GM23248 (cell line): Measurements from ENCODE around the gene SFR1. TPM values are rescaled to one million over a fixed set of nuclear protein-coding genes. Genes with fewer than 3 reads are reported as not detected.

ENCODE experiments used
- DNase-seq: peaks from one replicate; pipeline ENCODE4 v3.0.0-alpha.2; 2015
- H2AFZ ChIP-seq: fragments of 200-600 bp; sonication (generic); 2 replicates; pipeline ENCODE4 v1.6.1; 2016; ENCODE audit warnings: antibody characterized with exemption
- H3F3A ChIP-seq: fragments of 200-600 bp; sonication (generic); 2 replicates; pipeline ENCODE4 v1.6.1; 2016; ENCODE audit warnings: mild to moderate bottlenecking, antibody characterized with exemption, mixed run types; ENCODE audit not compliant: insufficient read depth
- H3K27ac ChIP-seq: fragments of 200-600 bp; sonication (generic); 2 replicates; pipeline ENCODE4 v1.5.1; 2016; ENCODE audit warnings: mild to moderate bottlenecking
- H3K27me3 ChIP-seq: fragments of 200-600 bp; sonication (generic); replicated peaks from 2 replicates; pipeline ENCODE4 v1.6.1; 2016; ENCODE audit warnings: mild to moderate bottlenecking; ENCODE audit not compliant: insufficient read depth
- H3K36me3 ChIP-seq: fragments of 200-600 bp; sonication (generic); 2 replicates; pipeline ENCODE4 v1.6.1; 2016; ENCODE audit warnings: low read depth, mild to moderate bottlenecking
- H3K4me1 ChIP-seq: fragments of 200-600 bp; sonication (generic); 2 replicates; pipeline ENCODE4 v1.6.1; 2016; ENCODE audit warnings: mild to moderate bottlenecking; ENCODE audit not compliant: insufficient read depth
- H3K4me2 ChIP-seq: fragments of 200-600 bp; sonication (generic); one replicate; pipeline ENCODE4 v1.6.1; 2016; ENCODE audit warnings: mild to moderate bottlenecking; ENCODE audit not compliant: unreplicated experiment
- H3K4me3 ChIP-seq: fragments of 200-600 bp; sonication (generic); 2 replicates; pipeline ENCODE4 v1.5.1; 2016; ENCODE audit warnings: mild to moderate bottlenecking
- H3K79me2 ChIP-seq: fragments of 200-600 bp; sonication (generic); 2 replicates; pipeline ENCODE4 v1.6.1; 2016; ENCODE audit warnings: mild to moderate bottlenecking; ENCODE audit not compliant: insufficient read depth
- H3K9ac ChIP-seq: fragments of 200-600 bp; sonication (generic); 2 replicates; pipeline ENCODE4 v1.6.1; 2016; ENCODE audit warnings: mild to moderate bottlenecking
- H3K9me2 ChIP-seq: fragments of 200-600 bp; sonication (generic); 2 replicates; pipeline ENCODE4 v1.6.1; 2016; ENCODE audit warnings: mixed run types, mild to moderate bottlenecking, moderate library complexity; ENCODE audit not compliant: insufficient read depth
- H3K9me3 ChIP-seq: fragments of 200-600 bp; sonication (generic); one replicate; pipeline ENCODE4 v1.6.1; 2017; ENCODE audit warnings: low read depth
- H4K20me1 ChIP-seq: fragments of 200-600 bp; sonication (generic); 2 replicates; pipeline ENCODE4 v1.6.0; 2016; ENCODE audit not compliant: insufficient read depth
- EZH2 ChIP-seq: fragments of 200-600 bp; sonication (generic); IDR thresholded peaks from 2 replicates; pipeline ENCODE4 v1.6.1; 2018; ENCODE audit warnings: antibody characterized with exemption, mild to moderate bottlenecking; ENCODE audit not compliant: insufficient read depth, poor library complexity, severe bottlenecking
- EZH2phosphoT487 ChIP-seq: fragments of 200-600 bp; sonication (generic); IDR thresholded peaks from 2 replicates; pipeline ENCODE4 v1.6.1; 2018; ENCODE audit warnings: antibody characterized with exemption, moderate library complexity, mild to moderate bottlenecking, low read depth; ENCODE audit not compliant: insufficient read depth
- WGBS, 2 experiments: methylation state at CpG; one replicate each; pipeline ENCODE4 v1.1.6; 2015 to 2017; ENCODE audit warnings: low lambda C conversion rate in 2 of 2, low coverage in 1 of 2; ENCODE audit errors: missing lambda C conversion rate in 2 of 2; 5-methylcytosine and 5-hydroxymethylcytosine counted together
- in situ Hi-C: fragments of 300-500 bp; cut with MboI; formaldehyde crosslinking; loops from 2 replicates; pipeline ENCODE4 v1.15.0; 2020
- polyA plus RNA-seq: library from polyadenylated mRNA; unstranded; fragments of >200 nt; fragmentation: Nextera tagmentation; extraction: Ambion mirVana; gene quantifications from 2 replicates; pipeline ENCODE4 v1.2.1, GENCODE V29; 2016
- total RNA-seq: library from RNA; depleted of rRNA; stranded (reverse); fragments of >200 nt; shearing (Covaris generic); gene quantifications from 2 replicates; pipeline ENCODE4 v1.2.3, GENCODE V29; 2014

The SFR1 gene
- total and polyA plus RNA-seq, 2 experiments from 2014 or later: 4.4 to 9.1 TPM

- no peak for DNase-seq
- Histone ChIP-seq H3K27me3 (no peaks in the 10 kb centered on the region), H3K9me2 (no peaks in the 10 kb centered on the region), H4K20me1 (no peaks in the 10 kb centered on the region), H3K27ac (no peak overlapping the region), H3K4me1 (peaks cover 16% of the 10 kb centered on the region; the same call in 1 of the 2 replicates), H3K79me2 (no peaks in the 10 kb centered on the region), H3K4me3 (no peak overlapping the region), H3K4me2 (no peak overlapping the region), H3K36me3 (no peaks in the 10 kb centered on the region), H3K9ac (no peak overlapping the region), H3K9me3 (no peaks in the 10 kb centered on the region), H2AFZ (no peak overlapping the region), H3F3A (peaks cover 12% of the 10 kb centered on the region; the same call in 1 of the 2 replicates)
- in situ Hi-C loops: no loop called here
- 62 to 78% methylated on average over 2 of the region's 2 CpGs for WGBS, 2 experiments
- TF ChIP-seq EZH2: no peak
- TF ChIP-seq EZH2phosphoT487: no peak
These were observed 25.3 kb upstream of the SFR1 start for GRCh38 chr10:104096692-104097091.

- no peaks in the 10 kb centered on the region for H3K36me3 ChIP-seq
- in situ Hi-C loops: no loop called here
- no peaks in the 10 kb centered on the region for H4K20me1 ChIP-seq
- no peaks in the 10 kb centered on the region; the same call in 1 of the 2 replicates for H3K27me3 ChIP-seq
- DNase-seq: peak; percentile 17
- peaks cover 6% of the 10 kb centered on the region; the same call in 1 of the 2 replicates for H3F3A ChIP-seq
- no peak for TF ChIP-seq EZH2phosphoT487
- H3K79me2 ChIP-seq: no peaks in the 10 kb centered on the region
- no peaks in the 10 kb centered on the region for H3K9me3 ChIP-seq
- WGBS, 2 experiments: 89 to 90% methylated on average over 4 of the region's 4 CpGs
- no peak overlapping the region for H3K27ac ChIP-seq
- no peak overlapping the region for H3K4me2 ChIP-seq
- H3K4me1 ChIP-seq: peaks cover 16% of the 10 kb centered on the region; the same call in 1 of the 2 replicates
- no peak overlapping the region for H2AFZ ChIP-seq
- no peaks in the 10 kb centered on the region for H3K9me2 ChIP-seq
- no peak overlapping the region for H3K4me3 ChIP-seq
- H3K9ac ChIP-seq: no peak overlapping the region
These were observed 23.5 kb upstream of the SFR1 start for GRCh38 chr10:104098358-104098925.

DNA sequence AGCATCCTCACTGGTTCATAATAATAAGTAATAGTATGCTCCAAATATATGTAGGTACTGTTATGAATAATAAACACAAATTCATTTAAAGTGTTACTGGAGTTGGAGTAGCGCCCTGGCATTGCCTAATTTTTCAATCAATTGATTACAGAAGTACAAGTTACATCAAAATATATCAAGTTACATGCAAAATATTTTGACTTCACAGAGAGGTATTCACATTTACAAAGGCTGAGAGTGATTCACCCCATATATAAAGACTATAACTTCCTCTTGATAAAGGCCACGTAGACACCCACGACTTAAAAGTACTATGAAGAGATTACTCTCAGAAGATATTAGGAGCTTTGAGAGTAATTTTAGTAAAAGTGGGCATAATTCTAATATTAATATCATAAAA lies 22.7 kb upstream of the SFR1 start:
- H2AFZ ChIP-seq: no peak overlapping the region
- in situ Hi-C loops: no loop called here

GRCh38 chr10:104099941-104100340 lies 22.0 kb upstream of the SFR1 start:
- DNase-seq: peak; percentile 9
- Histone ChIP-seq H3K27ac (no peak overlapping the region), H4K20me1 (no peaks in the 10 kb centered on the region), H3K79me2 (no peaks in the 10 kb centered on the region), H3K9ac (no peak overlapping the region), H2AFZ (no peak overlapping the region), H3K4me2 (no peak overlapping the region), H3K9me2 (no peaks in the 10 kb centered on the region), H3K9me3 (no peaks in the 10 kb centered on the region), H3K27me3 (no peaks in the 10 kb centered on the region; the same call in 1 of the 2 replicates), H3F3A (no peaks in the 10 kb centered on the region), H3K36me3 (no peaks in the 10 kb centered on the region), H3K4me1 (peaks cover 16% of the 10 kb centered on the region; the same call in 1 of the 2 replicates), H3K4me3 (no peak overlapping the region)
- no peak for TF ChIP-seq EZH2
- TF ChIP-seq EZH2phosphoT487: no peak
- in situ Hi-C loops: no loop called here

More for the DNA sequence above, 22.7 kb upstream of the SFR1 start:
- Histone ChIP-seq H3K4me1 (peaks cover 16% of the 10 kb centered on the region; the same call in 1 of the 2 replicates), H3F3A (no peaks in the 10 kb centered on the region), H3K4me3 (no peak overlapping the region), H3K9me2 (no peaks in the 10 kb centered on the region), H4K20me1 (no peaks in the 10 kb centered on the region), H3K79me2 (no peaks in the 10 kb centered on the region), H3K36me3 (no peaks in the 10 kb centered on the region), H3K9me3 (no peaks in the 10 kb centered on the region), H3K27me3 (no peaks in the 10 kb centered on the region; the same call in 1 of the 2 replicates), H3K27ac (no peak overlapping the region), H3K4me2 (no peak overlapping the region), H3K9ac (no peak overlapping the region)
- 82 to 84% methylated on average over 3 of the region's 3 CpGs for WGBS, 2 experiments
- TF ChIP-seq EZH2: no peak
- no peak for TF ChIP-seq EZH2phosphoT487
- DNase-seq: peak; percentile 4

DNA sequence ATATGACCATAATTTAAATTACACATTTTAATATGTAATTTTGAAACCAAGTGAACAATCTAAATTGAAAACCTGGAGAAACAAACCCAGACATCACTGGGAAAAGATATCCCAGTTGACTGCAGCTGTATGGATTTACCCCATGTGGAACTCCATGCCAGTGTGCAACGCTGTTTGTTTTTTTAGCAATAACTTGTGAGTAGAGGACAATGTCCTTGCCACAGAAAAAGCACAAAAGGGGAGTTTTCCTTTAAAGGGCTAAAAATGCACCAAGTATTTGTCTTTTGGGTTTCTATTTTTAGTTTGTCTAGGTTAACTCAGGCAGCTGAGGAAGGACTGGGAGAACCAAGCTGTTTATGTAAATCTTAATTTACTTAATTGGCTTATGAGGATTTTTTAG lies 21.2 kb upstream of the SFR1 start:
- H3K79me2 ChIP-seq: no peaks in the 10 kb centered on the region
- no peak overlapping the region for H3K4me2 ChIP-seq
- no peaks in the 10 kb centered on the region for H3K36me3 ChIP-seq
- H3K9me2 ChIP-seq: no peaks in the 10 kb centered on the region
- no peak for DNase-seq
- no peaks in the 10 kb centered on the region for H3F3A ChIP-seq
- no peak overlapping the region for H3K9ac ChIP-seq
- TF ChIP-seq EZH2 (no peak), EZH2phosphoT487 (no peak)
- in situ Hi-C loops: no loop called here
- no peaks in the 10 kb centered on the region for H4K20me1 ChIP-seq
- no peaks in the 10 kb centered on the region; the same call in 1 of the 2 replicates for H3K27me3 ChIP-seq
- no peak overlapping the region for H3K27ac ChIP-seq
- no peak overlapping the region for H3K4me3 ChIP-seq
- no peaks in the 10 kb centered on the region for H3K9me3 ChIP-seq
- no peak overlapping the region for H2AFZ ChIP-seq
- H3K4me1 ChIP-seq: peaks cover 16% of the 10 kb centered on the region; the same call in 1 of the 2 replicates
- 0% methylated on average over 1 of the region's 1 CpG for WGBS, 2 experiments
